ENCODE measurements around the gene C1orf167. TPM values are rescaled to one million over a fixed set of nuclear protein-coding genes. Genes with fewer than 3 reads are reported as not detected.
A peak's percentile ranks its signal among the peaks of the same experiment; 100 is the strongest.

The C1orf167 gene
- total and polyA plus RNA-seq, 2 experiments from 2014 or later = 1.7 to 2.2 TPM

DNA sequence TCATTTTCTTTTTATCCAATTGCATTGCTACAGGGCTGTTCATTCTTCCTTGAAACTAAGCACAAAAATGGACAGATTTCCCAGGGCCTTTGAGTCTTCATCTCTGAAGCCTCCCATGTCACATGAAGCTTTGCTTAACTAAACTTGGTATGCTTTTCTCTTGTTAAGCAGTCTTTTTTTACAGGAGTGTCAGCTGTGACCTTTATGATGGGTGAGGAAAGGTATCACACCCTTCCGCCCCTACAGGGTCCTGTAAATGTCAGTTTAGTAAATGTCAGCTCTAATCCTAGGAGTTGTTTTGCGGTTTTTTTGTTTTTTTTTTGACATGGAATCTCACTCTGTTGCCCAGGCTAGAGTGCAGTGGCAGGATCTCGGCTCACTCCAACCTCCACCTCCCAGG lies 28.7 kb upstream of the C1orf167 start (continued):
- TF ChIP-seq, protein P1, sequence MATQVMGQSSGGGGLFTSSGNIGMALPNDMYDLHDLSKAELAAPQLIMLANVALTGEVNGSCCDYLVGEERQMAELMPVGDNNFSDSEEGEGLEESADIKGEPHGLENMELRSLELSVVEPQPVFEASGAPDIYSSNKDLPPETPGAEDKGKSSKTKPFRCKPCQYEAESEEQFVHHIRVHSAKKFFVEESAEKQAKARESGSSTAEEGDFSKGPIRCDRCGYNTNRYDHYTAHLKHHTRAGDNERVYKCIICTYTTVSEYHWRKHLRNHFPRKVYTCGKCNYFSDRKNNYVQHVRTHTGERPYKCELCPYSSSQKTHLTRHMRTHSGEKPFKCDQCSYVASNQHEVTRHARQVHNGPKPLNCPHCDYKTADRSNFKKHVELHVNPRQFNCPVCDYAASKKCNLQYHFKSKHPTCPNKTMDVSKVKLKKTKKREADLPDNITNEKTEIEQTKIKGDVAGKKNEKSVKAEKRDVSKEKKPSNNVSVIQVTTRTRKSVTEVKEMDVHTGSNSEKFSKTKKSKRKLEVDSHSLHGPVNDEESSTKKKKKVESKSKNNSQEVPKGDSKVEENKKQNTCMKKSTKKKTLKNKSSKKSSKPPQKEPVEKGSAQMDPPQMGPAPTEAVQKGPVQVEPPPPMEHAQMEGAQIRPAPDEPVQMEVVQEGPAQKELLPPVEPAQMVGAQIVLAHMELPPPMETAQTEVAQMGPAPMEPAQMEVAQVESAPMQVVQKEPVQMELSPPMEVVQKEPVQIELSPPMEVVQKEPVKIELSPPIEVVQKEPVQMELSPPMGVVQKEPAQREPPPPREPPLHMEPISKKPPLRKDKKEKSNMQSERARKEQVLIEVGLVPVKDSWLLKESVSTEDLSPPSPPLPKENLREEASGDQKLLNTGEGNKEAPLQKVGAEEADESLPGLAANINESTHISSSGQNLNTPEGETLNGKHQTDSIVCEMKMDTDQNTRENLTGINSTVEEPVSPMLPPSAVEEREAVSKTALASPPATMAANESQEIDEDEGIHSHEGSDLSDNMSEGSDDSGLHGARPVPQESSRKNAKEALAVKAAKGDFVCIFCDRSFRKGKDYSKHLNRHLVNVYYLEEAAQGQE (IDR thresholded peaks at IDR 0.05; ENCODE audit: unreplicated experiment) = no peak
- TF ChIP-seq, protein P2, sequence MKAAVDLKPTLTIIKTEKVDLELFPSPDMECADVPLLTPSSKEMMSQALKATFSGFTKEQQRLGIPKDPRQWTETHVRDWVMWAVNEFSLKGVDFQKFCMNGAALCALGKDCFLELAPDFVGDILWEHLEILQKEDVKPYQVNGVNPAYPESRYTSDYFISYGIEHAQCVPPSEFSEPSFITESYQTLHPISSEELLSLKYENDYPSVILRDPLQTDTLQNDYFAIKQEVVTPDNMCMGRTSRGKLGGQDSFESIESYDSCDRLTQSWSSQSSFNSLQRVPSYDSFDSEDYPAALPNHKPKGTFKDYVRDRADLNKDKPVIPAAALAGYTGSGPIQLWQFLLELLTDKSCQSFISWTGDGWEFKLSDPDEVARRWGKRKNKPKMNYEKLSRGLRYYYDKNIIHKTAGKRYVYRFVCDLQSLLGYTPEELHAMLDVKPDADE (IDR thresholded peaks at IDR 0.05) = no peak
- TF ChIP-seq ZNF331 (CRISPR knock-in tag; IDR thresholded peaks at IDR 0.05; ENCODE audit: low read depth) = no peak
- TF ChIP-seq POLR2AphosphoS5 (IDR thresholded peaks at IDR 0.05; ENCODE audit: low read depth) = no peak

DNA sequence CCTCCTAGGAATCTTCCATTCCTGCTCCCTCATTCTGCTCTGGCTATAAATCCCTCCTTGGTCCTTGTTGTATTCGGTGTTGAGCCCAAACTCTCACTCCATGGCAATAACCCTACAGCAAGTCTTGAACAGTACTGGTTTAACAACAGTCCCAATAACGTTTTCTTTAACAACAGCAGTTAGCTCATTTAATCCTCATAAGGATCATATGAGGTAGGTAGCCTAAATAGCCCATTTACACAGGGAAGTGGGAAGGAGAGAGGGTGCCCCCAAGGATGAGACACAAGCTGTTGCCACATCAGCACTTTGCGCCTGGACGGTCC lies 26.5 kb upstream of the C1orf167 start:
- Mint-ChIP-seq H3K4me3 (peak overlapping the region; percentile 93; the same call in 2 of the 3 replicates), H3K9me3 (no peaks in the 10 kb centered on the region; the same call in 2 of the 3 replicates), H3K27ac (no peak overlapping the region), H3K27me3 (ENCODE audit: insufficient read depth, low read depth, poor library complexity) (peaks cover 14% of the 10 kb centered on the region), H3K4me1 (peaks cover 47% of the 10 kb centered on the region), H3K36me3 (ENCODE audit: low read depth) (no peaks in the 10 kb centered on the region)
- ATAC-seq = no peak
- H4K20me1 ChIP-seq (replicated peaks; ENCODE audit: insufficient read depth) = no peaks in the 10 kb centered on the region
- H3K27me3 ChIP-seq (ENCODE audit: insufficient read depth) = no peaks in the 10 kb centered on the region
- peak overlapping the region; percentile 86 for H3K4me3 ChIP-seq
- peak overlapping the region; percentile 89 for H3K4me2 ChIP-seq
- H3K79me2 ChIP-seq (replicated peaks; ENCODE audit: insufficient read depth) = peaks cover 12% of the 10 kb centered on the region
- no peaks in the 10 kb centered on the region for H3K9me2 ChIP-seq (ENCODE audit: insufficient read depth)
- no peaks in the 10 kb centered on the region for H3K36me3 ChIP-seq (ENCODE audit: insufficient read depth)
- peak overlapping the region; percentile 76 for H2AFZ ChIP-seq
- no peak overlapping the region for H3K27ac ChIP-seq (ENCODE audit: low read depth)
- no peak for DNase-seq (ENCODE audit: low spot score)
- peaks cover 35% of the 10 kb centered on the region for H3K4me1 ChIP-seq (ENCODE audit: insufficient read depth)
- H3F3A ChIP-seq (replicated peaks; ENCODE audit: low read depth) = peaks cover 9% of the 10 kb centered on the region; the same call in 1 of the 2 replicates
- TF ChIP-seq ZNF114 (CRISPR knock-in tag; IDR thresholded peaks at IDR 0.05) = no peak
- TF ChIP-seq, protein P1 (IDR thresholded peaks at IDR 0.05; ENCODE audit: unreplicated experiment) = no peak
- no peak for TF ChIP-seq POLR2AphosphoS5 (IDR thresholded peaks at IDR 0.05; ENCODE audit: low read depth)
- TF ChIP-seq, protein P3, sequence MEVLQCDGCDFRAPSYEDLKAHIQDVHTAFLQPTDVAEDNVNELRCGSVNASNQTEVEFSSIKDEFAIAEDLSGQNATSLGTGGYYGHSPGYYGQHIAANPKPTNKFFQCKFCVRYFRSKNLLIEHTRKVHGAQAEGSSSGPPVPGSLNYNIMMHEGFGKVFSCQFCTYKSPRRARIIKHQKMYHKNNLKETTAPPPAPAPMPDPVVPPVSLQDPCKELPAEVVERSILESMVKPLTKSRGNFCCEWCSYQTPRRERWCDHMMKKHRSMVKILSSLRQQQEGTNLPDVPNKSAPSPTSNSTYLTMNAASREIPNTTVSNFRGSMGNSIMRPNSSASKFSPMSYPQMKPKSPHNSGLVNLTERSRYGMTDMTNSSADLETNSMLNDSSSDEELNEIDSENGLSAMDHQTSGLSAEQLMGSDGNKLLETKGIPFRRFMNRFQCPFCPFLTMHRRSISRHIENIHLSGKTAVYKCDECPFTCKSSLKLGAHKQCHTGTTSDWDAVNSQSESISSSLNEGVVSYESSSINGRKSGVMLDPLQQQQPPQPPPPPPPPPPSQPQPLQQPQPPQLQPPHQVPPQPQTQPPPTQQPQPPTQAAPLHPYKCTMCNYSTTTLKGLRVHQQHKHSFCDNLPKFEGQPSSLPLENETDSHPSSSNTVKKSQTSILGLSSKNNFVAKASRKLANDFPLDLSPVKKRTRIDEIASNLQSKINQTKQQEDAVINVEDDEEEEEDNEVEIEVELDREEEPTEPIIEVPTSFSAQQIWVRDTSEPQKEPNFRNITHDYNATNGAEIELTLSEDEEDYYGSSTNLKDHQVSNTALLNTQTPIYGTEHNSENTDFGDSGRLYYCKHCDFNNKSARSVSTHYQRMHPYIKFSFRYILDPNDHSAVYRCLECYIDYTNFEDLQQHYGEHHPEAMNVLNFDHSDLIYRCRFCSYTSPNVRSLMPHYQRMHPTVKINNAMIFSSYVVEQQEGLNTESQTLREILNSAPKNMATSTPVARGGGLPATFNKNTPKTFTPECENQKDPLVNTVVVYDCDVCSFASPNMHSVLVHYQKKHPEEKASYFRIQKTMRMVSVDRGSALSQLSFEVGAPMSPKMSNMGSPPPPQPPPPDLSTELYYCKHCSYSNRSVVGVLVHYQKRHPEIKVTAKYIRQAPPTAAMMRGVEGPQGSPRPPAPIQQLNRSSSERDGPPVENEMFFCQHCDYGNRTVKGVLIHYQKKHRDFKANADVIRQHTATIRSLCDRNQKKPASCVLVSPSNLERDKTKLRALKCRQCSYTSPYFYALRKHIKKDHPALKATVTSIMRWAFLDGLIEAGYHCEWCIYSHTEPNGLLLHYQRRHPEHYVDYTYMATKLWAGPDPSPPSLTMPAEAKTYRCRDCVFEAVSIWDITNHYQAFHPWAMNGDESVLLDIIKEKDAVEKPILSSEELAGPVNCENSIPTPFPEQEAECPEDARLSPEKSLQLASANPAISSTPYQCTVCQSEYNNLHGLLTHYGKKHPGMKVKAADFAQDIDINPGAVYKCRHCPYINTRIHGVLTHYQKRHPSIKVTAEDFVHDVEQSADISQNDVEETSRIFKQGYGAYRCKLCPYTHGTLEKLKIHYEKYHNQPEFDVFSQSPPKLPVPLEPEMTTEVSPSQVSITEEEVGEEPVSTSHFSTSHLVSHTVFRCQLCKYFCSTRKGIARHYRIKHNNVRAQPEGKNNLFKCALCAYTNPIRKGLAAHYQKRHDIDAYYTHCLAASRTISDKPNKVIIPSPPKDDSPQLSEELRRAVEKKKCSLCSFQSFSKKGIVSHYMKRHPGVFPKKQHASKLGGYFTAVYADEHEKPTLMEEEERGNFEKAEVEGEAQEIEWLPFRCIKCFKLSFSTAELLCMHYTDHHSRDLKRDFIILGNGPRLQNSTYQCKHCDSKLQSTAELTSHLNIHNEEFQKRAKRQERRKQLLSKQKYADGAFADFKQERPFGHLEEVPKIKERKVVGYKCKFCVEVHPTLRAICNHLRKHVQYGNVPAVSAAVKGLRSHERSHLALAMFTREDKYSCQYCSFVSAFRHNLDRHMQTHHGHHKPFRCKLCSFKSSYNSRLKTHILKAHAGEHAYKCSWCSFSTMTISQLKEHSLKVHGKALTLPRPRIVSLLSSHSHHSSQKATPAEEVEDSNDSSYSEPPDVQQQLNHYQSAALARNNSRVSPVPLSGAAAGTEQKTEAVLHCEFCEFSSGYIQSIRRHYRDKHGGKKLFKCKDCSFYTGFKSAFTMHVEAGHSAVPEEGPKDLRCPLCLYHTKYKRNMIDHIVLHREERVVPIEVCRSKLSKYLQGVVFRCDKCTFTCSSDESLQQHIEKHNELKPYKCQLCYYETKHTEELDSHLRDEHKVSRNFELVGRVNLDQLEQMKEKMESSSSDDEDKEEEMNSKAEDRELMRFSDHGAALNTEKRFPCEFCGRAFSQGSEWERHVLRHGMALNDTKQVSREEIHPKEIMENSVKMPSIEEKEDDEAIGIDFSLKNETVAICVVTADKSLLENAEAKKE (CRISPR knock-in tag; IDR thresholded peaks at IDR 0.05) = no peak
- no peak for TF ChIP-seq ZNF331 (CRISPR knock-in tag; IDR thresholded peaks at IDR 0.05; ENCODE audit: low read depth)
- TF ChIP-seq NANOG (IDR thresholded peaks at IDR 0.05; ENCODE audit: borderline replicate concordance) = no peak
- TF ChIP-seq, protein P2 (IDR thresholded peaks at IDR 0.05) = no peak
- TF ChIP-seq EZH2 (IDR thresholded peaks at IDR 0.05; ENCODE audit: low read depth, unreplicated experiment) = no peak
